Activated T-helper 1 cell treated with anti-CD3 and anti-CD28 coated beads, Interleukin-12 subunit alpha, Interleukin-12 subunit beta, Interleukin-2, Interleukin-4 antibody, amounts not matched to agents 30 ng/mL and 10 ng/mL and 1 ng/mL, durations not matched to agents 14 hours and 24 hours and 36 hours (primary cell): ENCODE data around the gene TAF3. TPM values are rescaled to one million over a fixed set of nuclear protein-coding genes. Genes with fewer than 3 reads are reported as not detected.

Source experiments
- DNase-seq: peaks from one replicate; pipeline ENCODE4 v3.0.0; 2021; ENCODE audit warnings: low spot score
- H3K27ac Mint-ChIP-seq: one replicate; pipeline ENCODE4 v1.8.0; 2021; ENCODE audit warnings: mild to moderate bottlenecking, mixed read lengths
- H3K27me3 Mint-ChIP-seq: one replicate; pipeline ENCODE4 v1.8.0; 2022; ENCODE audit warnings: mild to moderate bottlenecking, moderate library complexity, mixed read lengths; ENCODE audit not compliant: insufficient read depth
- H3K36me3 Mint-ChIP-seq: one replicate; pipeline ENCODE4 v1.8.0; 2021; ENCODE audit warnings: low read depth, mixed read lengths
- H3K4me1 Mint-ChIP-seq: one replicate; pipeline ENCODE4 v1.8.0; 2021; ENCODE audit warnings: low read depth, mixed read lengths
- H3K4me3 Mint-ChIP-seq: one replicate; pipeline ENCODE4 v1.8.0; 2021; ENCODE audit warnings: mild to moderate bottlenecking, moderate library complexity, mixed read lengths
- H3K9me3 Mint-ChIP-seq: one replicate; pipeline ENCODE4 v1.8.0; 2021; ENCODE audit warnings: mixed read lengths
- intact Hi-C: fragments of 100-400 bp; cut with micrococcal nuclease; formaldehyde crosslinking; loops from one replicate; pipeline ENCODE4 v1.15.1; 2024
- total RNA-seq: library from RNA; stranded (reverse); gene quantifications from 2 replicates; pipeline ENCODE4 v1.2.3, GENCODE V29; 2022

Gene TAF3
- total RNA-seq, 1 donor from 2014 or later: 15.1 TPM

DNA sequence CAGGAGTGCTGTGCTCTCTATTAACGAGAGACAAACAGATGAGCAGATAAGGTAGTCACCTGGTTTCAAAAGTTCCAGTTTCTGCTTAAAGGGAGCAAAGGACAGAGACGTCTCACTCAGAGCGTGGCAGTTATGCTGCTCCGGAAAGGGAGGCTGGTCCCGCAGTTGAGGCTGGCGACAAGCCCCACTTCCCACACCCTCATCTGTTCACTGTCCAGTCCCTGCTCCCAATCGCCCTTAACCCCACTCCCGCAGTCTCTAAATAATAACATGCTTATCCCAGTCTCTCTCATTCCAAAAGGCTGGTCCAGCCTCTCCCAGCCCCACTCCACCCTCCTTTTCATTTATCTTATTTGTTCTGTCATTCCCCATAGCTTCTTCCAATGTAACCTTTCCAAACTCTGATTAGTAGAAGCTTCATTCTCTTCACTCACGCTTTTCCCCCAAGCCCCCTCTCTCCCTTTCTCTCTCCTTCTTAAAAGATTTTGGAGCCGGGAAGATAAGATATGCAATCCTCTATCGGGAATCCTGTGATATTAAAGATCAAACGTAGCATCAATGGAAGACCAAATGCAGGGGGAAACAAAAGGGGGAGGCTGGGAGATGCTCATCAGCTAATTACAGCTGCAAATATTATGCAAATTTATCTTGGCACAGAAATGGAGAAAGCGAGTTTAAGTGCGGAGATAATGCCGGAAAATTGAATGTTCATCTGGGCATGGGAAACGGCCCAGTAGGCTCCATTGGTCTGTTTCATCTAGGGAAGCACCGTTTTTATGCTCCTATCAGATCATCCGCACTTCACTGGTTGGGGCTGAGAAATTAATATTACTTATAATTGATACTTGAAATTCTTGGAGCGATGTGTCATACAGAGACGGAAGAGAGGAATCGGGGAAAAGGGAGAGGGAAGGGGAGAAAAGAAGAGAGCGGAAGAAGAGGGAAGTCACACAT, 219.9 kb downstream of the TAF3 start:
- intact Hi-C loops: loop anchor here (2.0 to 10.0 kb wide), 2 partner anchors 165 to 373 kb away; partner anchors contain the start of gene ITIH5
- Mint-ChIP-seq H3K27ac (peak overlapping the region; percentile 56), H3K36me3 (peaks cover 8% of the 10 kb centered on the region), H3K9me3 (peaks cover 5% of the 10 kb centered on the region), H3K4me3 (no peak overlapping the region), H3K4me1 (peaks cover 39% of the 10 kb centered on the region), H3K27me3 (peaks cover 74% of the 10 kb centered on the region)
- DNase-seq: no peak

DNA sequence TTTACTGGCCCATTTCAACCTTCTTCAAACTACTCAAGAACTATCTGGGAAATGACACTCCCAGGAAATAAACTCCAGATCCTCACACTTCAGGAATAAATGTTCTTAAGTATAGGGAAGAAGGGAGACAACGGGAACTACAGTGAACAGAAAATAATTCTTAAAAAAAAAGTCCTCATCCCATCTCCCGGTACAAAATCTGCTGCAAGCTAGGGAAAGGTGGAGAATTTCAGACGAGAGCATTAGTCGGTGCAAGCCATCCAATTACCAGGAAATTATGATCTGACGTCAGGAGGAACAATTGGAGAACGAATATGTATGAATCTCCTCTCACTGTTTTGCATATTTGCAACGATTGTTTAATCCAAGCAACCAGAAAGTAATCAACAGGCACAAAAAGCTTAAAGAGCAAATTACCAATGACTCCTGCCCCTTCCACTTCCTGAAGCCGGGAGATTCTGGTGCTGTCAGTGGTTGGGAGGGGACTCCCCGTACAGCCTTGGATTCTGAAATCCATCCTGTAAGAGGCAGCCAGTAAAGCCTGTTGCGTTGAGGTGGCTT, 221.1 kb downstream of the TAF3 start:
- Mint-ChIP-seq H3K4me1 (peaks cover 47% of the 10 kb centered on the region), H3K27me3 (peaks cover 78% of the 10 kb centered on the region), H3K9me3 (peaks cover 5% of the 10 kb centered on the region), H3K4me3 (no peak overlapping the region), H3K27ac (peak overlapping the region; percentile 56), H3K36me3 (peaks cover 11% of the 10 kb centered on the region)
- no peak for DNase-seq
- intact Hi-C loops: loop anchor here (1.0 to 10.0 kb wide), 3 partner anchors 14 to 375 kb away; partner anchors contain the start of gene ITIH5

DNA sequence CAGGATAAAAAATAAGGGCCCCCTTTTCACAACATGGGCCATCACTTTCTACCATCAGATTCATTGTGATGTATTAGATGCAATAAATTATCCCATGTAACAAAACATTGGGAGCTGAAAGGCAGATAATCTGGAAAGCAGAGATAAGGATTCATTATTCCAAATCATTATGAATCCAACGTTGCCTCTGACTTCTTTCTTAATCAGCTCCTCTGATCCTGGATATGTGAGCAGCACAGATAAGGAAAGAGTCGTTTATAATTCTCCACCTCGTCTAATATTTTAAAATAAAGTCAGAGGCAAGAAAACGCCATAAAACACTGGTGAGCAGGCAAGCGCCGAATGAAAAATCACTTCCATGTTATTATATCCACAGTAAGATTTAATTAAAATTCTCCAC, 222.3 kb downstream of the TAF3 start:
- peaks cover 10% of the 10 kb centered on the region for H3K36me3 Mint-ChIP-seq
- peaks cover 54% of the 10 kb centered on the region for H3K4me1 Mint-ChIP-seq
- H3K27me3 Mint-ChIP-seq: peaks cover 84% of the 10 kb centered on the region
- no peak overlapping the region for H3K4me3 Mint-ChIP-seq
- no peak overlapping the region for H3K27ac Mint-ChIP-seq
- intact Hi-C loops: no loop called here
- H3K9me3 Mint-ChIP-seq: no peaks in the 10 kb centered on the region
- DNase-seq: no peak

GRCh38 chr10:8041284-8041991, 223.1 kb downstream of the TAF3 start:
- DNase-seq: no peak
- Mint-ChIP-seq H3K4me1 (peaks cover 62% of the 10 kb centered on the region), H3K36me3 (peaks cover 10% of the 10 kb centered on the region), H3K4me3 (no peak overlapping the region), H3K27ac (peak overlapping the region; percentile 3), H3K9me3 (no peaks in the 10 kb centered on the region), H3K27me3 (peaks cover 89% of the 10 kb centered on the region)
- intact Hi-C loops: no loop called here

GRCh38 chr10:8041992-8042720, 223.9 kb downstream of the TAF3 start:
- Mint-ChIP-seq H3K4me1 (peaks cover 69% of the 10 kb centered on the region), H3K27me3 (peaks cover 94% of the 10 kb centered on the region), H3K4me3 (no peak overlapping the region), H3K9me3 (no peaks in the 10 kb centered on the region), H3K27ac (peak overlapping the region; percentile 71), H3K36me3 (peaks cover 10% of the 10 kb centered on the region)
- intact Hi-C loops: loop anchor here (1.0 kb wide), 1 partner anchor 8 kb away; no protein-coding TSS in a partner anchor
- no peak for DNase-seq

GRCh38 chr10:8042721-8043568, 224.6 kb downstream of the TAF3 start:
- DNase-seq: no peak
- Mint-ChIP-seq H3K36me3 (peaks cover 10% of the 10 kb centered on the region), H3K27ac (peak overlapping the region; percentile 71), H3K4me1 (peaks cover 73% of the 10 kb centered on the region), H3K4me3 (no peak overlapping the region), H3K9me3 (no peaks in the 10 kb centered on the region), H3K27me3 (peaks cover 95% of the 10 kb centered on the region)
- intact Hi-C loops: loop anchor here (1.0 kb wide), 1 partner anchor 9 kb away; no protein-coding TSS in a partner anchor

DNA sequence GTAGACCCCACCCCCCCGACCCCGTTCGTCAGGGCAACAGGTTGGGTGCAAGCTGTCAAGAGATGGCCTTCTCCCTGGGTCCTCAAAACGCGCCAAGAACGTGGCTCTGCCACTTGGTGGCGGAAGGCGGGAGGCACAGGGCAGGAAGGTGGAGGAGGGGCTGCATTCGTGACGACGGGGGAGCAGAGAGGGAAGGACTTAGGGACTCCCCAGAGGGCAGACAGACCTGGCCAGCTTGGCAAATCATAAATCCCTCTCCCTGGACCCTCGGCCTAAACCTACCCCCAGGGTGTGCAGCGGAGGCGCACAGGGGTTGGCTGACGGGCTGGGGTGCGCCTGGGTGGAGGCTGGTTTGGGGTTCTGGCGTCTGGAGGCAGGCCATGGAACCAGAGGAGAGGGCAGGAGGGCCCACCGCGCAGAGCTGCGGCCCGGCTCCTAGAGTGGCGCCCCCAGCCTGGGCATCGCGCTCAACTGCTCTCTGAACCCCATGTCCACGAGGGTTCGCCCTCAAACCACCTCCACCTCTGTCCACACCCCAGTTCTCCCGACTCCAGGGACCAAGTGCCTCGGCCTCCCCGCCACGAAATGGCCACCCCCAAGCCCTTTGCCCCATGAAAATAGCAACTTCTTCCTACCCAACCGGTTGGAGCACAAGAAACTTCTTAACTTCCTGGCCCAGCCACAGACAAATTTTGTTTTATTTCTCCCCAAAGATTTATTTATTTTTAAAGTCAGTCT, 225.4 kb downstream of the TAF3 start:
- Mint-ChIP-seq H3K27me3 (peaks cover 95% of the 10 kb centered on the region), H3K36me3 (peaks cover 8% of the 10 kb centered on the region), H3K27ac (peak overlapping the region; percentile 78), H3K4me1 (peaks cover 73% of the 10 kb centered on the region), H3K9me3 (no peaks in the 10 kb centered on the region), H3K4me3 (peak overlapping the region; percentile 40)
- intact Hi-C loops: no loop called here
- DNase-seq: no peak

- peaks cover 91% of the 10 kb centered on the region for H3K27me3 Mint-ChIP-seq
- H3K27ac Mint-ChIP-seq: peak overlapping the region; percentile 78
- H3K9me3 Mint-ChIP-seq: no peaks in the 10 kb centered on the region
- intact Hi-C loops: no loop called here
- peaks cover 77% of the 10 kb centered on the region for H3K4me1 Mint-ChIP-seq
- peak overlapping the region; percentile 40 for H3K4me3 Mint-ChIP-seq
- peaks cover 7% of the 10 kb centered on the region for H3K36me3 Mint-ChIP-seq
- DNase-seq: no peak
Observed at GRCh38 chr10:8044331-8044907, 226.1 kb downstream of the TAF3 start.

DNA sequence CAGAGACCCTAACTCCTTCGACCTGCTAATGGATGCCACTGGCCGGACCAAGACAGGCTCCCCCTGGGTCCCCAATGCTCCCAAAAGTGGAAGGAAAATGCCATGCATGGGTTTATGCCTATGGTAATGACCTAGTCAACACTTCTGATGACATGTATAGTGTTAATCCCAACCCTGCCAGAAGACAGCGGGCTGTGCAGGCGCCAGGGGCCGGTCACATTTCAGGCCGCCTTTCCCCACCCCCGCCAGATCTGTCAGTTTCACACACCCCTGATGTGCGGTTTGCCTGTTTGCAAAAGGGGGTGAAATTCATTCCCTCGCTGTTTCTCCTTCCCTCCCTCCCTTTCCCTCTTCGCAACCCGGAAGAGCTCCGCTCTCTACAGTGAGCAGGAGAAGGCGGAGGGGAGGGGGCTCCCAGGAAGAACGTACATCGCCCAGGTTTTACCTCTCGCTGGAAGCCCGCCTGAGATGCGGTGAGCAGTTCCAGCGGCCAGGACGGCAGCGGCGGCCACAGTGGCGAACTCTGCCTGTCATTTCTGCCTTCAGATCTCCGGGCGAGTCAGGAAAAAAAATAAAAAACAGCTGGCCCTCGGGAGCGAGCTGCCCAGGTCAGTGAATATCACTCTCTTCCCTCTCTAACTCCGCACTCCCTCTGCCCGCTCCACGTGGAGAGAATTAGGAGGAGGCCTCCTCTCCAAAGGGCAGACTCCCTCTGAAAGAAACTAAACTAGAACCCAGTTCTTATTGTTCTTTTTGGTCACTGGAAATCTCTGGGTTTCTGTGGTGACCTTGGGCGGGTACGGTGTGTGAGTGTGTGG, 226.8 kb downstream of the TAF3 start:
- peaks cover 4% of the 10 kb centered on the region for H3K36me3 Mint-ChIP-seq

DNA sequence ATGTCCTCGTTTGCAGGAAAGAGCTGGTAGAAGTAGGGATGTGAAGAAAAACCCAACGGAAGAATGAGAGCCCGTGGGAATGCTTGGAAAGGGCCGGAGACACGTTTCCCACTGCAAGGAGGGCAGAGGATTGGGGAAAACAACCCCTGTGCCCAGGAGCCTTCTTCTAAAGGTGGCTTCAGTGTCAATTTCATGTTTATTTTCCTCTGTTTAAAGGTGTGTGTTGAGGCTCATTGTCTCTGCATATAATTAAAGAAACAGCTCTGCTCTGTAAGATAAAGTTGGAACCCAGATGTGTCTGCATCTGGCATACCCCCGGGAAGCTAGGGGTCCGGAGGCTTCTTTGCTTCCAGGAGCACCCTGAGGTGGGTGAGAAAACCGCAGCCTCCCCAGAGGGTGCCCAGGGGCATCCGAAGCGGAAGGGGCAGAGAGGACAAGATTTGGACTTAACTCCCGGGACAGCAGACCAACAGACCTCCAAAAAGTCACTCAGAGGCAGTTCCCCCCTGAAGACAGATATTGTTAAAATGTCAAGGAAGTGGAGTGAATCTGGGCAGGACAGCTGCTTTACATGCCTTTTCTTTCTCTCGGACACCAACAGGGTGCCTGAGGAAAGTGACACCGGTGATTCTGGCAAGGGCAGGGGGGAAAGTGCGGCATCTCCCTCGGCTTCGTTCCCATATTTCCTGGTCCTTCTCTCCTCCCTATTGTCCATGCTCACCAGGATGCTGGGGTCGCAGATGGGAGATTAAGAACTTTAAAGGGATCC, 227.6 kb downstream of the TAF3 start:
- Mint-ChIP-seq H3K27me3 (peaks cover 77% of the 10 kb centered on the region), H3K4me3 (peak overlapping the region; percentile 67)
- intact Hi-C loops: no loop called here

More for the DNA sequence above, 226.8 kb downstream of the TAF3 start:
- DNase-seq: no peak
- peaks cover 84% of the 10 kb centered on the region for H3K27me3 Mint-ChIP-seq
- intact Hi-C loops: no loop called here
- no peaks in the 10 kb centered on the region for H3K9me3 Mint-ChIP-seq
- H3K4me1 Mint-ChIP-seq: peaks cover 74% of the 10 kb centered on the region
- H3K4me3 Mint-ChIP-seq: peak overlapping the region; percentile 61
- peak overlapping the region; percentile 78 for H3K27ac Mint-ChIP-seq

More for the DNA sequence above, 227.6 kb downstream of the TAF3 start:
- DNase-seq: no peak
- Mint-ChIP-seq H3K4me1 (peaks cover 74% of the 10 kb centered on the region), H3K27ac (peak overlapping the region; percentile 61), H3K9me3 (no peaks in the 10 kb centered on the region), H3K36me3 (peaks cover 4% of the 10 kb centered on the region)
